ENCODE results near the gene TXNL4B. TPM values are rescaled to one million over a fixed set of nuclear protein-coding genes. Genes with fewer than 3 reads are reported as not detected.

TXNL4B gene
- total RNA-seq, 2 experiments from 2014 or later, result 22.0 to 24.1 TPM

- H3K27ac Mint-ChIP-seq, result no peak overlapping the region
- CTCF ChIA-PET, result no interaction called here
These were observed 50.4 kb downstream of the TXNL4B start for GRCh38 chr16:72043058-72043457.

GRCh38 chr16:72042157-72042660 lies 51.2 kb downstream of the TXNL4B start:
- Mint-ChIP-seq H3K9me3 (no peaks in the 10 kb centered on the region), H3K4me3 (no peak overlapping the region), H3K4me1 (ENCODE audit: low read depth) (no peaks in the 10 kb centered on the region), H3K27me3 (ENCODE audit: low read depth) (no peaks in the 10 kb centered on the region), H3K36me3 (ENCODE audit: low read depth) (peaks cover 26% of the 10 kb centered on the region), H3K27ac (no peak overlapping the region)
- no peak for DNase-seq
- intact Hi-C loops (cut with micrococcal nuclease), result no loop called here
- CTCF ChIA-PET, result no interaction called here

More at GRCh38 chr16:72043058-72043457, 50.4 kb downstream of the TXNL4B start:
- H3K4me1 Mint-ChIP-seq (ENCODE audit: low read depth), result no peaks in the 10 kb centered on the region
- H3K9me3 Mint-ChIP-seq, result no peaks in the 10 kb centered on the region
- DNase-seq, result no peak
- H3K4me3 Mint-ChIP-seq, result no peak overlapping the region
- H3K36me3 Mint-ChIP-seq (ENCODE audit: low read depth), result peaks cover 26% of the 10 kb centered on the region
- H3K27me3 Mint-ChIP-seq (ENCODE audit: low read depth), result no peaks in the 10 kb centered on the region
- intact Hi-C loops (cut with micrococcal nuclease), result no loop called here

GRCh38 chr16:72036098-72036497 lies 57.3 kb downstream of the TXNL4B start:
- H3K9me3 Mint-ChIP-seq, result no peaks in the 10 kb centered on the region
- H3K4me3 Mint-ChIP-seq, result no peak overlapping the region
- no peak overlapping the region for H3K27ac Mint-ChIP-seq
- H3K27me3 Mint-ChIP-seq (ENCODE audit: low read depth), result no peaks in the 10 kb centered on the region
- CTCF ChIA-PET, result no interaction called here
- no peaks in the 10 kb centered on the region for H3K4me1 Mint-ChIP-seq (ENCODE audit: low read depth)
- intact Hi-C loops (cut with micrococcal nuclease), result no loop called here
- H3K36me3 Mint-ChIP-seq (ENCODE audit: low read depth), result peaks cover 18% of the 10 kb centered on the region
- no peak for DNase-seq

Other genes starting within 250 kb of the TXNL4B start
- 10 to 100 TPM; 11.3 to 11.9 TPM for gene ATXN1L, start 247.6 kb downstream of the TXNL4B start, total RNA-seq
- gene ZNF821, start 209.4 kb downstream of the TXNL4B start, total RNA-seq, result 1 to 10 TPM; 5.9 TPM
- gene IST1, start 198.1 kb downstream of the TXNL4B start, total RNA-seq, result 100 to 1,000 TPM; 196 to 203 TPM
- gene PKD1L3, start 93.2 kb downstream of the TXNL4B start, total RNA-seq, result not detected
- gene DHODH, start 84.9 kb downstream of the TXNL4B start, total RNA-seq, result 10 to 100 TPM; 18.3 to 19.9 TPM
- not detected for gene HP, start 39.1 kb downstream of the TXNL4B start, total RNA-seq
- gene HPR, start 30.4 kb downstream of the TXNL4B start, total RNA-seq, result not detected
- 10 to 100 TPM; 78.6 to 79.9 TPM for gene DHX38, start 227 bp upstream of the TXNL4B start, total RNA-seq
- under 1 TPM; 0.17 to 0.24 TPM for gene PMFBP1, start 78.5 kb upstream of the TXNL4B start, total RNA-seq

Measured in activated naive CD4-positive, alpha-beta T cell treated with anti-CD3 and anti-CD28 coated beads for 36 hours (primary cell).